Measurements from ENCODE around the gene ACYP2. TPM values are rescaled to one million over a fixed set of nuclear protein-coding genes. Genes with fewer than 3 reads are reported as not detected.
"Not testable (repeated sequence)": the region's sequence is repeated elsewhere in the genome, so short reads cannot be mapped to it uniquely, and the experiment has no call there.

Gene ACYP2
- total RNA-seq, 6 experiments from 2014 or later: 8.6 to 15.8 (median 9.8) TPM

GRCh38 chr2:54290356-54291025 is 175.1 kb downstream of the ACYP2 start:
- TF ChIP-seq CTCF (IDR thresholded peaks at IDR 0.05): no peak
- no peak for DNase-seq
- no peaks in the 10 kb centered on the region for H3K36me3 Mint-ChIP-seq (ENCODE audit: low read depth)
- H3K4me3 Mint-ChIP-seq: no peak overlapping the region
- no peaks in the 10 kb centered on the region; the same call in 1 of the 2 replicates for H3K27me3 Mint-ChIP-seq (ENCODE audit: insufficient read depth)
- no peaks in the 10 kb centered on the region for H3K4me1 Mint-ChIP-seq (ENCODE audit: low read depth)
- H3K9me3 Mint-ChIP-seq: no peaks in the 10 kb centered on the region
- no peak overlapping the region for H3K27ac Mint-ChIP-seq

DNA sequence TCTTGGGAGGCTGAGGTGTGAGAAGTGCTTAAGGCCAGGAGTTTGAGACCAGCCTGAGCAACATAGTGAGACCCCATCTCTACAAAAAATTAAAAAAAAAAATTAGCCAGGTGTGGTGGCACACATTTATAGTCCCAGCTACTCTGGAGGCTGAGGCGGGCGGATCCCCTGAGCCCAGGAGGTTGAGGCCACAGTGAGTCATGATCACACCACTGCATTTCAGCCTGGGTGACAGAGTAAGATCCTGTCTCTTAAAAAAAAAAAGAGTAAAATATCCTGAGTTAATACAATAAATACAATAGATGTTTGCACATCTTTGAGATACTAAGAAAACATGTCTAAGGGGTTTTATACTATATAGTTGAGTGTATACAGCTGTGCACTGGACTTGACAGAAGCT is 179.2 kb downstream of the ACYP2 start:
- H3K27ac Mint-ChIP-seq; H3K36me3 Mint-ChIP-seq (ENCODE audit: low read depth); H3K4me3 Mint-ChIP-seq; H3K9me3 Mint-ChIP-seq; DNase-seq; H3K4me1 Mint-ChIP-seq (ENCODE audit: low read depth); H3K27me3 Mint-ChIP-seq (ENCODE audit: insufficient read depth): not testable (repeated sequence)

GRCh38 chr2:54295911-54296310 is 180.5 kb downstream of the ACYP2 start:
- Mint-ChIP-seq H3K9me3 (no peaks in the 10 kb centered on the region), H3K27ac (no peak overlapping the region), H3K36me3 (ENCODE audit: low read depth) (no peaks in the 10 kb centered on the region), H3K4me3 (no peak overlapping the region), H3K27me3 (ENCODE audit: insufficient read depth) (no peaks in the 10 kb centered on the region; the same call in 1 of the 2 replicates), H3K4me1 (ENCODE audit: low read depth) (no peaks in the 10 kb centered on the region)
- no peak for DNase-seq
- no peak for TF ChIP-seq CTCF (IDR thresholded peaks at IDR 0.05)

- DNase-seq: no peak
Observed at GRCh38 chr2:54298514-54298913, 183.1 kb downstream of the ACYP2 start.

DNA sequence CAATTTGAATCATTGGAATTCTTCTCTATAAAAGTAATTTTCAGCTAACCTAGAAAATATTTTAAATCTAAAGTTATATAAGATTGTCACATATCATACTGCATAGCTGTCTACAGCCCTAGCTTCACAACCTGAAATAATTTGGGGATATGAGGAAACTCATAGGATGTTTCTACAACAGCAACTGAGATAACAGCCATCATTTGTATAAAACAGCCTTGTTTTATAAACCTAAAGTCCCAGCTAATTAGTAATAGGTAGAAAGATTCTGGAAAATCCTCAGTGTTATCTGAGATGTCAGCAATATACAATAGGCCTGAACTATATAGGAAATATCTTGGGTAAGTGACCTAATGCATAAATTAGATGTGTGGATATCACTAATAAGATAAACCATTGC is 188.2 kb downstream of the ACYP2 start:
- Mint-ChIP-seq H3K36me3 (ENCODE audit: low read depth) (no peaks in the 10 kb centered on the region), H3K9me3 (no peaks in the 10 kb centered on the region)

More at GRCh38 chr2:54298514-54298913, 183.1 kb downstream of the ACYP2 start:
- no peak overlapping the region for H3K4me3 Mint-ChIP-seq
- no peak for TF ChIP-seq CTCF (IDR thresholded peaks at IDR 0.05)
- no peaks in the 10 kb centered on the region for H3K36me3 Mint-ChIP-seq (ENCODE audit: low read depth)
- no peaks in the 10 kb centered on the region for H3K4me1 Mint-ChIP-seq (ENCODE audit: low read depth)
- no peaks in the 10 kb centered on the region for H3K9me3 Mint-ChIP-seq
- H3K27me3 Mint-ChIP-seq (ENCODE audit: insufficient read depth): no peaks in the 10 kb centered on the region; the same call in 1 of the 2 replicates
- no peak overlapping the region for H3K27ac Mint-ChIP-seq

More for the DNA sequence above, 188.2 kb downstream of the ACYP2 start:
- no peak for DNase-seq
- Mint-ChIP-seq H3K27me3 (ENCODE audit: insufficient read depth) (peaks cover 1% of the 10 kb centered on the region), H3K4me3 (no peak overlapping the region), H3K4me1 (ENCODE audit: low read depth) (peaks cover 13% of the 10 kb centered on the region), H3K27ac (no peak overlapping the region)
- TF ChIP-seq CTCF (IDR thresholded peaks at IDR 0.05): no peak

All from HFFc6 (cell line).